Measurements from ENCODE around the gene CPNE5.

- TF ChIP-seq CTCF (conservative IDR thresholded peaks at IDR 0.05; ENCODE audit: low read depth, low read length), result no peak
- TF ChIP-seq RAD21 (IDR thresholded peaks at IDR 0.05; ENCODE audit: low read length), result no peak
Measured at GRCh38 chr6:36740818-36741179, 98.4 kb downstream of the CPNE5 start.
